Keratinocyte (primary cell): Measurements from ENCODE around the gene PPFIA1. TPM values are rescaled to one million over a fixed set of nuclear protein-coding genes. Genes with fewer than 3 reads are reported as not detected.

Experiments used
- DNase-seq: peaks from one replicate; pipeline ENCODE4 v3.0.0-alpha.2; 2011; ENCODE audit warnings: low read depth, missing footprints, low spot score
- FAIRE-seq: peaks from 2 replicates; lab custom pipeline; 2011; peaks lifted over from hg19 to GRCh38; lab: Jason Lieb, UNC
- H2AFZ ChIP-seq: 2 replicates; pipeline ENCODE4 v1.6.0; 2012; ENCODE audit warnings: low read length, control low read depth, inconsistent platforms; ENCODE audit not compliant: control insufficient read depth
- H3K27ac ChIP-seq: 2 replicates; pipeline ENCODE4 v1.5.1; 2011; ENCODE audit warnings: low read length; ENCODE audit not compliant: control insufficient read depth, insufficient read depth
- H3K27me3 ChIP-seq: 3 replicates; pipeline ENCODE4 v1.6.0; 2011; ENCODE audit warnings: low read length; ENCODE audit not compliant: control insufficient read depth, insufficient read depth; ENCODE audit errors: extremely low read depth
- H3K36me3 ChIP-seq, 2 experiments: 2 replicates in 1 of 2; 3 replicates in 1 of 2; pipeline ENCODE4 v1.5.1; 2011; ENCODE audit warnings: low read length in 2 of 2, mild to moderate bottlenecking in 1 of 2; ENCODE audit not compliant: control insufficient read depth in 2 of 2, insufficient read depth in 2 of 2; ENCODE audit errors: extremely low read depth in 1 of 2
- H3K4me1 ChIP-seq: 3 replicates; pipeline ENCODE4 v1.5.1; 2011; ENCODE audit warnings: low read length; ENCODE audit not compliant: control insufficient read depth, insufficient read depth; ENCODE audit errors: extremely low read depth
- H3K4me2 ChIP-seq: 3 replicates; pipeline ENCODE4 v1.6.0; 2011; ENCODE audit warnings: low read depth, low read length; ENCODE audit not compliant: control insufficient read depth, insufficient read depth; ENCODE audit errors: extremely low read depth
- H3K4me3 ChIP-seq, 3 experiments: fragments of 200-600 bp in 1 of 3; sonication (generic) in 1 of 3; 2 replicates in 2 of 3; 3 replicates in 1 of 3; pipeline ENCODE4 v1.5.1; 2011 to 2016; ENCODE audit warnings: low read length in 3 of 3, mild to moderate bottlenecking in 3 of 3, control low read depth in 2 of 3, inconsistent platforms in 1 of 3, low read depth in 1 of 3, mixed read lengths in 1 of 3, mixed run types in 1 of 3, moderate library complexity in 1 of 3; ENCODE audit not compliant: control insufficient read depth in 2 of 3, insufficient read depth in 2 of 3; ENCODE audit errors: extremely low read depth in 1 of 3
- H3K79me2 ChIP-seq: 2 replicates; pipeline ENCODE4 v1.6.0; 2012; ENCODE audit warnings: low read length; ENCODE audit not compliant: control insufficient read depth, insufficient read depth
- H3K9ac ChIP-seq: 3 replicates; pipeline ENCODE4 v1.6.0; 2011; ENCODE audit warnings: low read length; ENCODE audit not compliant: control insufficient read depth, insufficient read depth; ENCODE audit errors: extremely low read depth
- H3K9me1 ChIP-seq: 3 replicates; pipeline ENCODE4 v1.6.0; 2011; ENCODE audit warnings: low read length; ENCODE audit not compliant: control insufficient read depth, insufficient read depth; ENCODE audit errors: extremely low read depth
- H3K9me3 ChIP-seq: 2 replicates; pipeline ENCODE4 v1.5.1; 2012; ENCODE audit warnings: low read depth, low read length; ENCODE audit not compliant: control insufficient read depth
- H4K20me1 ChIP-seq: 3 replicates; pipeline ENCODE4 v1.6.0; 2011; ENCODE audit warnings: low read length; ENCODE audit not compliant: control insufficient read depth, insufficient read depth; ENCODE audit errors: extremely low read depth
- EZH2 ChIP-seq: IDR thresholded peaks from one replicate; pipeline ENCODE4 v1.6.1; 2012; ENCODE audit warnings: inconsistent platforms, mild to moderate bottlenecking, low read length, moderate library complexity
- dilution Hi-C: fragments of 300-500 bp; cut with MboI; formaldehyde crosslinking; loops from one replicate; pipeline ENCODE4 v1.7.0; 2020; ENCODE audit warnings: low sequenced_read_pairs; ENCODE audit not compliant: extremely low pct_ligation_motif_present
- polyA plus RNA-seq, 5 experiments: library from polyadenylated mRNA; depleted of rRNA in 3 of 5; stranded (reverse) in 3 of 5; stranded (forward) in 1 of 5; unstranded in 1 of 5; fragments of >200 nt; gene quantifications; 1 replicate in 1 of 5; 2 replicates in 3 of 5; 3 replicates in 1 of 5; pipeline versions ENCODE4 v1.2.1 to v1.2.3, GENCODE V29; 2011 to 2012; ENCODE audit warnings: missing spikeins in 2 of 5, low read depth in 1 of 5, low replicate concordance in 1 of 5
- TF ChIP-seq, protein P1 (sequence below), 3 experiments: IDR thresholded peaks in 1 of 3; conservative IDR thresholded peaks in 1 of 3; optimal IDR thresholded peaks in 1 of 3; 2 replicates in 2 of 3; 3 replicates in 1 of 3; pipeline versions ENCODE3 to v1.5.1; 2011; ENCODE audit warnings: low read length in 3 of 3, mild to moderate bottlenecking in 3 of 3, moderate library complexity in 2 of 3, control low read depth in 1 of 3, inconsistent platforms in 1 of 3; ENCODE audit not compliant: insufficient read depth in 2 of 3; ENCODE audit errors: extremely low read depth in 1 of 3

Gene PPFIA1
- polyA plus RNA-seq, 1 donor (not counting 4 experiments of a cell fraction or from before 2014, with no cell fraction given): 27.6 TPM

DNA sequence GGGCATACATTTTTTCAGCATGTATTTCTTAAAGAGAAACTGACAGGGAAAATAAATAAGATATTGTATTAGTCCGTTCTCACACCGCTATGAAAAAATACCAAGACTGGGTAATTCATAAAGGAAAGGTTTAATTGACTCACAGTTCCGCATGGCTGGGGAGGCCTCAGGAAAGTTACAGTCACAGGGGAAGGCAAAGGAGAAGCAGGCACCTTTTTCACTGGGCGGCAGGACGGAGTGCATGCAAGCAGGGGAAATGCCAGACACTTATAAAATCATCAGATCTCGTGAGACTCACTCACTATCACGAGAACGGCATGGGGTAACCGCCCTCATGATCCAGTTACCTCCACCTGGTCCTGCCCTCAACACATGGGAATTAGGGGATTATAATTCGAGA is 44.2 kb downstream of the PPFIA1 start:
- H3K79me2 ChIP-seq: peaks cover 24% of the 10 kb centered on the region
- no peaks in the 10 kb centered on the region for H4K20me1 ChIP-seq
- no peak for TF ChIP-seq EZH2
- TF ChIP-seq, protein P1, sequence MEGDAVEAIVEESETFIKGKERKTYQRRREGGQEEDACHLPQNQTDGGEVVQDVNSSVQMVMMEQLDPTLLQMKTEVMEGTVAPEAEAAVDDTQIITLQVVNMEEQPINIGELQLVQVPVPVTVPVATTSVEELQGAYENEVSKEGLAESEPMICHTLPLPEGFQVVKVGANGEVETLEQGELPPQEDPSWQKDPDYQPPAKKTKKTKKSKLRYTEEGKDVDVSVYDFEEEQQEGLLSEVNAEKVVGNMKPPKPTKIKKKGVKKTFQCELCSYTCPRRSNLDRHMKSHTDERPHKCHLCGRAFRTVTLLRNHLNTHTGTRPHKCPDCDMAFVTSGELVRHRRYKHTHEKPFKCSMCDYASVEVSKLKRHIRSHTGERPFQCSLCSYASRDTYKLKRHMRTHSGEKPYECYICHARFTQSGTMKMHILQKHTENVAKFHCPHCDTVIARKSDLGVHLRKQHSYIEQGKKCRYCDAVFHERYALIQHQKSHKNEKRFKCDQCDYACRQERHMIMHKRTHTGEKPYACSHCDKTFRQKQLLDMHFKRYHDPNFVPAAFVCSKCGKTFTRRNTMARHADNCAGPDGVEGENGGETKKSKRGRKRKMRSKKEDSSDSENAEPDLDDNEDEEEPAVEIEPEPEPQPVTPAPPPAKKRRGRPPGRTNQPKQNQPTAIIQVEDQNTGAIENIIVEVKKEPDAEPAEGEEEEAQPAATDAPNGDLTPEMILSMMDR (optimal IDR thresholded peaks at IDR 0.05 in 1 of 3, IDR thresholded peaks at IDR 0.05 in 1 of 3, conservative IDR thresholded peaks at IDR 0.05 in 1 of 3; ENCODE audit: extremely low read depth in 1 of 3, insufficient read depth in 2 of 3, low read length in 3 of 3): no peak
- H3K27ac ChIP-seq: no peak overlapping the region
- H3K4me3 ChIP-seq: no peak overlapping the region
- no peak for DNase-seq
- no peak for FAIRE-seq
- H3K27me3 ChIP-seq: no peaks in the 10 kb centered on the region
- no peak overlapping the region for H2AFZ ChIP-seq
- H3K36me3 ChIP-seq: peaks cover 4 to 7% of the 10 kb centered on the region in 2 experiments
- no peak overlapping the region for H3K4me2 ChIP-seq
- no peaks in the 10 kb centered on the region for H3K9me3 ChIP-seq
- H3K4me1 ChIP-seq: no peaks in the 10 kb centered on the region
- dilution Hi-C loops: no loop called here
- H3K9me1 ChIP-seq: no peaks in the 10 kb centered on the region
- H3K9ac ChIP-seq: no peak overlapping the region

DNA sequence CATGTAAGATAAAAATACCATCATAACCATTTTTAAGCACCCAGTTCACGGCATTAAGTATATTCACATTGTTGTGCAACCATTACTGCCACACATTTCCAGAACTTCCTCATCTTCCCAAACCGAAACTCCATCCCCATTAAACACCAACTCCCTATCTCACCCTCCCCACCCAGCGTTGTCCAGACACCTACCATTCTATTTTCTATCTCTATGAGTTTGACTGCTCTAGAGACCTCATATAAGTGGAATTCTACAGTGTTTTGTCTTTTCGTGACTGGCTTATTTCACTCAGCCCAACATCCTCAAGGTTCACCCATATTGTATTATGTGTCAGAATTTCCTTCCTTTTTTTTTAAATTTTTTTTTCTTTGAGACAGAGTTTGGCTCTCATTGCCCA is 45.2 kb downstream of the PPFIA1 start:
- Histone ChIP-seq H3K9me3 (no peaks in the 10 kb centered on the region), H3K4me3 (no peak overlapping the region), H3K9ac (no peak overlapping the region), H3K36me3 (peaks cover 4 to 7% of the 10 kb centered on the region in 2 experiments), H3K27ac (no peak overlapping the region), H2AFZ (no peak overlapping the region), H3K27me3 (no peaks in the 10 kb centered on the region), H3K4me1 (no peaks in the 10 kb centered on the region), H3K9me1 (no peaks in the 10 kb centered on the region), H3K4me2 (no peak overlapping the region), H4K20me1 (no peaks in the 10 kb centered on the region), H3K79me2 (peaks cover 24% of the 10 kb centered on the region)
- TF ChIP-seq, protein P1 (optimal IDR thresholded peaks at IDR 0.05 in 1 of 3, IDR thresholded peaks at IDR 0.05 in 1 of 3, conservative IDR thresholded peaks at IDR 0.05 in 1 of 3; ENCODE audit: extremely low read depth in 1 of 3, insufficient read depth in 2 of 3, low read length in 3 of 3): no peak
- TF ChIP-seq EZH2: no peak
- no peak for DNase-seq
- no peak for FAIRE-seq
- dilution Hi-C loops: no loop called here
